ENCODE results near the gene EIF1AY.
"Not testable (repeated sequence)": the region's sequence is repeated elsewhere in the genome, so short reads cannot be mapped to it uniquely, and the experiment has no call there.

The EIF1AY gene

GRCh38 chrY:20551840-20552239 is 23.7 kb upstream of the EIF1AY start:
- H3K27ac ChIP-seq, result no peak overlapping the region
- TF ChIP-seq, protein P1, sequence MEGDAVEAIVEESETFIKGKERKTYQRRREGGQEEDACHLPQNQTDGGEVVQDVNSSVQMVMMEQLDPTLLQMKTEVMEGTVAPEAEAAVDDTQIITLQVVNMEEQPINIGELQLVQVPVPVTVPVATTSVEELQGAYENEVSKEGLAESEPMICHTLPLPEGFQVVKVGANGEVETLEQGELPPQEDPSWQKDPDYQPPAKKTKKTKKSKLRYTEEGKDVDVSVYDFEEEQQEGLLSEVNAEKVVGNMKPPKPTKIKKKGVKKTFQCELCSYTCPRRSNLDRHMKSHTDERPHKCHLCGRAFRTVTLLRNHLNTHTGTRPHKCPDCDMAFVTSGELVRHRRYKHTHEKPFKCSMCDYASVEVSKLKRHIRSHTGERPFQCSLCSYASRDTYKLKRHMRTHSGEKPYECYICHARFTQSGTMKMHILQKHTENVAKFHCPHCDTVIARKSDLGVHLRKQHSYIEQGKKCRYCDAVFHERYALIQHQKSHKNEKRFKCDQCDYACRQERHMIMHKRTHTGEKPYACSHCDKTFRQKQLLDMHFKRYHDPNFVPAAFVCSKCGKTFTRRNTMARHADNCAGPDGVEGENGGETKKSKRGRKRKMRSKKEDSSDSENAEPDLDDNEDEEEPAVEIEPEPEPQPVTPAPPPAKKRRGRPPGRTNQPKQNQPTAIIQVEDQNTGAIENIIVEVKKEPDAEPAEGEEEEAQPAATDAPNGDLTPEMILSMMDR (IDR thresholded peaks at IDR 0.05), result no peak
- no peak overlapping the region for H3K4me3 ChIP-seq
- no peak for DNase-seq (ENCODE audit: low spot score)

- not testable (repeated sequence) for H3K4me3 ChIP-seq; H3K27ac ChIP-seq; DNase-seq (ENCODE audit: low spot score)
Observed at GRCh38 chrY:20552764-20553323, 22.7 kb upstream of the EIF1AY start.

DNA sequence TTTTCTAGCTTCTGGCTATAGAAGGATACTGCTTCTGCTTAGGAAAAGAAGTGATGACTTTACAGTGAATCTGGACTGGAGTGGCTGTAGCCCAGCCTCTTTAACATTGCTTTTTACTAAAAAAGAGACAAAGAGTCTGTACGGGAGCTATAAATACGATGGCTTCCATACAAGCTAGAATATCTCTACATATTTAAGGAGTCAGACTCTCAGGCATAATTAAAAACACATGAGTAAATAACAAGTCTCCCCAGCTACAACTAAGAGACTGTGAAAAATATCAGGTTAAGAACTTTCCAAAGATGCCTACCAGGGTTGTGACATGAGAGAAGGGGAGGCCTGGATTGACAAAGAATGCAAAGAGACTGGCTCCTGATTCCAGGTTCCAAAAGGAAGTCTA is 19.8 kb upstream of the EIF1AY start:
- Histone ChIP-seq H3K27ac (no peak overlapping the region), H3K4me3 (no peak overlapping the region)
- no peak for DNase-seq (ENCODE audit: low spot score)
- TF ChIP-seq, protein P1 (IDR thresholded peaks at IDR 0.05), result no peak

DNA sequence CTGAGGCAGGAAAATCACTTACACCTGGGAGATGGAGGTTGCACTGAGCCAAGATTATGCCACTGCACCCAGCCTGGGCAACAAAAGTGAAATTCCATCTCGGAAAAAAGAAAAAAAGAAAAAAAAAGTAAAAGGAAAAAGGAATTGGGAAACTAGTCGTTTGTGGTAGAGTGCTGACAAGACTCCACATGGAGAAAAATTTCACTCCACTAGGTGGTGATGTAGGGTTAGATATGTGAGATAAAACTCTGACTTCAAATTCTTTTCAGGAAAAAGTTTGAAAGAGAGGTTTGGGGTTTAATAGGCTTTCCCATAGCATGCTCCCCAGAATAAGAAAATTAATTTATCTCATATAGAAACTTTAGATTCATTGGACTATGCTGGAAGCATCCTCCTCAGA is 16.9 kb upstream of the EIF1AY start:
- Histone ChIP-seq H3K27ac (no peak overlapping the region), H3K4me3 (no peak overlapping the region)
- DNase-seq (ENCODE audit: low spot score), result no peak
- TF ChIP-seq, protein P1 (IDR thresholded peaks at IDR 0.05), result no peak

DNA sequence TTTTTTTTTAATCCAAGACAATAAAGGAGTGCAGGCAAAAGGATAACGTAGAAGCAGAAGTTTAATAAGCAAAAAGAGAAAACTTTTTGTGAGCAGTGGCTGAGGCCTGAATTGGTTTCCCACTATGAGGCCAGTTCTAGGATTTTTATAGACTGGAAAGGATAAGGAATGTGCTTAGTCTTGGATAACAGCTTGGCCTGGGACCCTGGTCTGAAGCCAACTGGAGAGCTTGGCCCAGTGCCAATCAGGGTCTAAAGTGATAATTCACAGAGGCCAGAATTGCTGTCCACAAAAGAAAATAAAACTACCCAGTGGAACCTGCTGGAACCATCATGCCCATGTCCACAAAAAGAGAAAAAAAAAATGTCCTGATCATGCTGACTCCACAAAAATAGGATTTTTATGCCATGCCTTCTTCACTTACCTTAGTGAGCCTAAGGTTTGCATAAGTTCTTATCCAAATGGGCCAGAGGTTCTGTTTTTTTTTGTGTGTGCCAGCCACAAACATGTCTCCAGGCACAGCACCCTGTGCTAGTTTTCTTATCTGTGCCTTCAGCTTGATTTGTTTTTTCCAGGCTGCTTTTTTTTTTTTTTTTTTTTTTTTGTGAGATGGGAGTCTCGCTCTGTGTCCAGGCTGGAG is 15.6 kb upstream of the EIF1AY start:
- Histone ChIP-seq H3K4me3 (no peak overlapping the region), H3K27ac (no peak overlapping the region)
- no peak for DNase-seq (ENCODE audit: low spot score)
- TF ChIP-seq, protein P1 (IDR thresholded peaks at IDR 0.05), result no peak

DNA sequence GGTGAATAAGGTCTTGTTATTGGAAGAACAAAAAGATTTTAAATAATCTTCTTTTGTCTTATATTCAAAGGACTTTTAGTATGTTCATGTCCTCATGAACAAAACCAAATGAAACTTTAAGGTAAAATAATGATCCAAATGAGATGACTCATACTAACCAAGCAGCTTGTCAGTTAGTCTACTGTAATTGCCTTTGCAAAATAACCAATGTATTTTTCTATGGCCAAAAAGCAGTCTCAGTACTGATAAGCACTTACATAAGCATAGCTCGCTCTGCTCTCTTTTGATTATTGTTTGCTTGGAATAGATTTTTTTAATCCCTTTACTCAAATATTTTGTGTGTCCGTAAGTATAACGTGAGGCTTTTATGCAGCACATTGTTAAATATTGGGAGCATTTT is 4.3 kb upstream of the EIF1AY start:
- no peak overlapping the region for H3K27ac ChIP-seq
- no peak for DNase-seq (ENCODE audit: low spot score)
- TF ChIP-seq, protein P1 (IDR thresholded peaks at IDR 0.05), result no peak
- no peak overlapping the region for H3K4me3 ChIP-seq

DNA sequence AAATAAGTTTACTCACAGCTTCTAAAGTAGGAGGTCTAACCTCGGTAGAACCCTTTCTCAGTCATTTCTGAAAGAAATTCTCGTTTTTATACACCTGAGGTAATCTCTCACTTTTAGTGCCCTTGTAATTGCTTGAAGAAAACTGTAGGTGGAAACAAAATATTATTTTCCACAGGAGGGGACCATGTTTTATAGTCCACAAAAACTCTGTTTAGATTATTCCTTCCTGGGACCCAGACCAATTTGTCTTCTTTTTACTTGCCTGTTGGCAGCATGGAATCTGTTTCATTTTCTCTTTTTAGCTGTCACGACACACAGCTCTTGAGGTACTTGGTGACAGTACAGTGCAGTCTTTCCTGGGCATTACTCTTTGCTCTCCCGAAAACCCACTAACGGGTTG is 930 bp downstream of the EIF1AY start:
- TF ChIP-seq, protein P1 (IDR thresholded peaks at IDR 0.05), result no peak
- H3K4me3 ChIP-seq, result no peak overlapping the region
- H3K27ac ChIP-seq, result no peak overlapping the region
- no peak for DNase-seq (ENCODE audit: low spot score)

All from coronary artery (tissue), 2 donors.